HG03097 (cell line): ENCODE measurements around the gene P3H2.

ENCODE experiments used
- ATAC-seq: cut with Tn5 transposase; IDR thresholded peaks from one replicate; pipeline ENCODE4 v1.9.1; 2021; ENCODE audit not compliant: unreplicated experiment, low FRiP score

The P3H2 gene

GRCh38 chr3:189907803-189908202, 212.9 kb downstream of the P3H2 start:
- no peak for ATAC-seq
